ENCODE data around the gene KRTAP5-5.
"Not testable (repeated sequence)": the region's sequence is repeated elsewhere in the genome, so short reads cannot be mapped to it uniquely, and the experiment has no call there.

The KRTAP5-5 gene

GRCh38 chr11:1607156-1607845 is 22.3 kb upstream of the KRTAP5-5 start:
- DNase-seq (ENCODE audit: low read depth) = not testable (repeated sequence)

GRCh38 chr11:1607901-1608300 is 21.7 kb upstream of the KRTAP5-5 start:
- not testable (repeated sequence) for DNase-seq (ENCODE audit: low read depth)

GRCh38 chr11:1608363-1608762 is 21.2 kb upstream of the KRTAP5-5 start, which contains the start of gene KRTAP5-3:
TSS of gene KRTAP5-3 (minus strand) at chr11:1608463. CDS start at chr11:1608385, 78 bp downstream.
- no peak for DNase-seq (ENCODE audit: low read depth)

GRCh38 chr11:1618231-1618630 is 11.3 kb upstream of the KRTAP5-5 start:
- DNase-seq (ENCODE audit: low read depth) = no peak

GRCh38 chr11:1619449-1619848 is 10.1 kb upstream of the KRTAP5-5 start:
- DNase-seq (ENCODE audit: low read depth) = peak; percentile 12

- no peak for DNase-seq (ENCODE audit: low read depth)
These were observed 7.5 kb upstream of the KRTAP5-5 start, which contains the start of gene KRTAP5-4 for GRCh38 chr11:1622086-1622485. TSS of gene KRTAP5-4 (minus strand) at chr11:1622138. CDS start at chr11:1622093, 45 bp downstream.

- no peak for DNase-seq (ENCODE audit: low read depth)
These were observed 5.9 kb upstream of the KRTAP5-5 start for GRCh38 chr11:1623716-1624115.

GRCh38 chr11:1624621-1625020 is 5.0 kb upstream of the KRTAP5-5 start:
- no peak for DNase-seq (ENCODE audit: low read depth)

- DNase-seq (ENCODE audit: low read depth) = no peak
These were observed 4.0 kb upstream of the KRTAP5-5 start for GRCh38 chr11:1625541-1625940.

- DNase-seq (ENCODE audit: low read depth) = peak; percentile 42
These were observed 859 bp upstream of the KRTAP5-5 start for GRCh38 chr11:1628506-1629325.

- DNase-seq (ENCODE audit: low read depth) = no peak
These were observed 696 bp downstream of the KRTAP5-5 start for GRCh38 chr11:1630271-1630670.

GRCh38 chr11:1631066-1631568 is 1.5 kb downstream of the KRTAP5-5 start:
- no peak for DNase-seq (ENCODE audit: low read depth)

- DNase-seq (ENCODE audit: low read depth) = no peak
These were observed 2.6 kb downstream of the KRTAP5-5 start for GRCh38 chr11:1632053-1632714.

GRCh38 chr11:1633864-1634263 is 4.3 kb downstream of the KRTAP5-5 start:
- no peak for DNase-seq (ENCODE audit: low read depth)

GRCh38 chr11:1636291-1636950 is 6.8 kb downstream of the KRTAP5-5 start:
- DNase-seq (ENCODE audit: low read depth) = no peak

GRCh38 chr11:1637628-1638027 is 8.1 kb downstream of the KRTAP5-5 start:
- no peak for DNase-seq (ENCODE audit: low read depth)

GRCh38 chr11:1638344-1638743 is 8.8 kb downstream of the KRTAP5-5 start:
- no peak for DNase-seq (ENCODE audit: low read depth)

GRCh38 chr11:1639102-1639620 is 9.6 kb downstream of the KRTAP5-5 start:
- no peak for DNase-seq (ENCODE audit: low read depth)

- DNase-seq (ENCODE audit: low read depth) = no peak
These were observed 10.1 kb downstream of the KRTAP5-5 start for GRCh38 chr11:1639666-1640065.

- DNase-seq (ENCODE audit: low read depth) = no peak
These were observed 10.7 kb downstream of the KRTAP5-5 start for GRCh38 chr11:1640076-1640946.

GRCh38 chr11:1641096-1641495 is 11.5 kb downstream of the KRTAP5-5 start:
- no peak for DNase-seq (ENCODE audit: low read depth)

Measured in T follicular helper cell (primary cell).